Panc1 (cell line): ENCODE measurements around the gene SLC39A2. TPM values are rescaled to one million over a fixed set of nuclear protein-coding genes. Genes with fewer than 3 reads are reported as not detected.

Source experiments
- ATAC-seq: fragments of 200-7000 bp; cut with Tn5 transposase; 2 replicates; pipeline ENCODE4 v1.9.1; 2020; ENCODE audit warnings: mild to moderate bottlenecking, moderate library complexity
- BruUV-seq: library from RNA; stranded (reverse); fragments of 400-500 nt; replicated peaks from 2 replicates; lab custom pipeline; 2021; lab: Mats Ljungman, UMichigan
- CTCF ChIA-PET: fragments of 300-600 bp; sonication (Branson Sonifier 250); formaldehyde crosslinking; loops from one replicate; lab custom pipeline; 2022; ENCODE audit warnings: antibody characterized with exemption; lab: Charles Lee
- POLR2A ChIA-PET: fragments of 300-600 bp; sonication (Branson Sonifier 250); formaldehyde crosslinking; loops from one replicate; lab custom pipeline; 2022; ENCODE audit warnings: antibody characterized with exemption; lab: Charles Lee
- DNase-seq: peaks from one replicate; pipeline ENCODE4 v3.0.0-alpha.2; 2010; ENCODE audit warnings: low read depth, low spot score
- H3K27ac ChIP-seq: 2 replicates; pipeline ENCODE4 v1.5.1; 2011; ENCODE audit warnings: mild to moderate bottlenecking, low read length, inconsistent platforms
- H3K27me3 ChIP-seq: fragments of 200-500 bp; sonication (Bioruptor generic); 2 replicates; pipeline ENCODE4 v1.6.0; 2014; ENCODE audit warnings: low read length, inconsistent platforms; ENCODE audit not compliant: control insufficient read depth, insufficient read depth
- H3K36me3 ChIP-seq: fragments of 200-500 bp; sonication (Bioruptor generic); 2 replicates; pipeline ENCODE4 v1.5.1; 2014; ENCODE audit warnings: inconsistent platforms, mild to moderate bottlenecking, low read length, moderate library complexity; ENCODE audit not compliant: control insufficient read depth, insufficient read depth
- H3K4me1 ChIP-seq: 2 replicates; pipeline ENCODE4 v1.5.1; 2011; ENCODE audit warnings: inconsistent platforms, mild to moderate bottlenecking, low read length, moderate library complexity; ENCODE audit not compliant: control insufficient read depth, insufficient read depth
- H3K4me3 ChIP-seq, 2 experiments: 2 replicates each; pipeline ENCODE4 v1.5.1; 2011 to 2012; ENCODE audit warnings: low read depth in 2 of 2, low read length in 2 of 2, mild to moderate bottlenecking in 2 of 2, inconsistent platforms in 1 of 2, moderate library complexity in 1 of 2
- H3K9me3 ChIP-seq: fragments of 200-500 bp; sonication (Bioruptor generic); 2 replicates; pipeline ENCODE4 v1.5.1; 2014; ENCODE audit warnings: low read depth, mild to moderate bottlenecking, inconsistent platforms, low read length, moderate library complexity; ENCODE audit not compliant: control insufficient read depth, insufficient read depth
- POLR2AphosphoS5 ChIP-seq: IDR thresholded peaks from 2 replicates; pipeline ENCODE4 v1.6.1; 2012; ENCODE audit warnings: mild to moderate bottlenecking, low read depth, low read length, moderate library complexity
- SIN3A ChIP-seq: IDR thresholded peaks from 2 replicates; pipeline ENCODE4 v1.6.1; 2012; ENCODE audit warnings: low read depth, mild to moderate bottlenecking, low read length, moderate library complexity, borderline replicate concordance; ENCODE audit not compliant: insufficient read depth
- TCF7L2 ChIP-seq: IDR thresholded peaks from 2 replicates; pipeline ENCODE4 v1.6.1; 2011; ENCODE audit warnings: mild to moderate bottlenecking, low read depth, low read length, inconsistent platforms
- in situ Hi-C: cut with HindIII; loops from 2 replicates; pipeline ENCODE4 v1.10.0; 2016; ENCODE audit warnings: low sequenced_read_pairs, low pct_unique_long_range_greater_than_20kb
- intact Hi-C: fragments of 100-400 bp; cut with micrococcal nuclease; formaldehyde crosslinking; loops from one replicate; pipeline ENCODE4 v1.10.0; 2022; ENCODE audit not compliant: unreplicated experiment
- total RNA-seq: library from RNA; stranded (reverse); gene quantifications from one replicate; pipeline ENCODE4 v1.2.1, GENCODE V29; 2021; ENCODE audit not compliant: unreplicated experiment
- TF ChIP-seq, protein P1 (sequence below): fragments of 450-650 bp; IDR thresholded peaks from 2 replicates; pipeline ENCODE4 v1.5.1; 2017; ENCODE audit warnings: mild to moderate bottlenecking
- TF ChIP-seq, protein P2 (sequence below), 2 experiments: IDR thresholded peaks; 2 replicates each; pipeline ENCODE4 v1.6.1; 2011 to 2012; ENCODE audit warnings: low read depth in 2 of 2, control low read depth in 1 of 2, low read length in 1 of 2, mild to moderate bottlenecking in 1 of 2, moderate library complexity in 1 of 2; ENCODE audit not compliant: insufficient read depth in 1 of 2

SLC39A2 gene
- total RNA-seq, 1 experiment from 2014 or later, result not detected

DNA sequence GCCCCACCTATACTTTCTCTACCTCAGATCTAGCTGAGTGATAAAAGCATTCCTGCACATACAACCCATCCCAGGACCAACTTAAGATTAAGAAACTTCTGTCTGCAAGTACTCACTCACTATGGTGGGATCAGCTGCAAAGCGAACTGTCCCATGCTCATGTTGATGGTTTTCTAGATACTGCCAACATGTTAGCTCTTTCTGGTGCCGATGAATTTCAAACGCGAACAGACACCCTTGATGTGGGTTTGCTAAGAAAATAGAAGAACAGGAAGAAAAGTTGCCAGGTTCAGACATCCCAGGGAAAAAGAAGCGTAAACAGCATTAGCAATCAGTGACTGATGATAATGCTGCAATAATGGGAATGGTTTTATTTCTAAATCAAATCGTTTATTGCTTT, 1.5 kb upstream of the SLC39A2 start:
- no peaks in the 10 kb centered on the region for H3K9me3 ChIP-seq
- in situ Hi-C loops, result no loop called here
- CTCF ChIA-PET, result interaction anchor here (0.7 kb wide), 1 partner anchor 86 kb away, joined by 14 read pairs; no protein-coding TSS in a partner anchor

DNA sequence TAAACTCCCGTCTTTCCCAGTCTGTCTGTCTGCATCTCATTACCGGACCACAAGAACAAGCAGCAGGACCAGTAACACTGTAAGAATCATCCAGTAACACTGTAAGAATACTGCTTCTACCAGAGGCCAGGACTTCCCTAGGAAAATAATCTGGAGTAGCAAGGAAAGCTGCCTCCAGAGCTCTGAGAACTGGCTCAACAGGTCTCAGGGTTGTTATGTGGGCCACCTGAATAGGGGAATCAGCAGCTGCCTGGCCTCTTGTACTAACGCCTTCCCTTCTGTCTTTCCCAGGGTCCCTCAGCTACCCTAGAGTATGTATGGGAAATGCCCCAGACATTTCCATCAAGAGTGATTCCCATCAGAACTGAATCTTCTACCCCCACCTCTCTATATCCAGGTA, 954 bp upstream of the SLC39A2 start:
- TF ChIP-seq, protein P1, sequence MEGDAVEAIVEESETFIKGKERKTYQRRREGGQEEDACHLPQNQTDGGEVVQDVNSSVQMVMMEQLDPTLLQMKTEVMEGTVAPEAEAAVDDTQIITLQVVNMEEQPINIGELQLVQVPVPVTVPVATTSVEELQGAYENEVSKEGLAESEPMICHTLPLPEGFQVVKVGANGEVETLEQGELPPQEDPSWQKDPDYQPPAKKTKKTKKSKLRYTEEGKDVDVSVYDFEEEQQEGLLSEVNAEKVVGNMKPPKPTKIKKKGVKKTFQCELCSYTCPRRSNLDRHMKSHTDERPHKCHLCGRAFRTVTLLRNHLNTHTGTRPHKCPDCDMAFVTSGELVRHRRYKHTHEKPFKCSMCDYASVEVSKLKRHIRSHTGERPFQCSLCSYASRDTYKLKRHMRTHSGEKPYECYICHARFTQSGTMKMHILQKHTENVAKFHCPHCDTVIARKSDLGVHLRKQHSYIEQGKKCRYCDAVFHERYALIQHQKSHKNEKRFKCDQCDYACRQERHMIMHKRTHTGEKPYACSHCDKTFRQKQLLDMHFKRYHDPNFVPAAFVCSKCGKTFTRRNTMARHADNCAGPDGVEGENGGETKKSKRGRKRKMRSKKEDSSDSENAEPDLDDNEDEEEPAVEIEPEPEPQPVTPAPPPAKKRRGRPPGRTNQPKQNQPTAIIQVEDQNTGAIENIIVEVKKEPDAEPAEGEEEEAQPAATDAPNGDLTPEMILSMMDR, result no peak
- TF ChIP-seq TCF7L2, result no peak
- no peak for TF ChIP-seq SIN3A
- TF ChIP-seq, protein P2, sequence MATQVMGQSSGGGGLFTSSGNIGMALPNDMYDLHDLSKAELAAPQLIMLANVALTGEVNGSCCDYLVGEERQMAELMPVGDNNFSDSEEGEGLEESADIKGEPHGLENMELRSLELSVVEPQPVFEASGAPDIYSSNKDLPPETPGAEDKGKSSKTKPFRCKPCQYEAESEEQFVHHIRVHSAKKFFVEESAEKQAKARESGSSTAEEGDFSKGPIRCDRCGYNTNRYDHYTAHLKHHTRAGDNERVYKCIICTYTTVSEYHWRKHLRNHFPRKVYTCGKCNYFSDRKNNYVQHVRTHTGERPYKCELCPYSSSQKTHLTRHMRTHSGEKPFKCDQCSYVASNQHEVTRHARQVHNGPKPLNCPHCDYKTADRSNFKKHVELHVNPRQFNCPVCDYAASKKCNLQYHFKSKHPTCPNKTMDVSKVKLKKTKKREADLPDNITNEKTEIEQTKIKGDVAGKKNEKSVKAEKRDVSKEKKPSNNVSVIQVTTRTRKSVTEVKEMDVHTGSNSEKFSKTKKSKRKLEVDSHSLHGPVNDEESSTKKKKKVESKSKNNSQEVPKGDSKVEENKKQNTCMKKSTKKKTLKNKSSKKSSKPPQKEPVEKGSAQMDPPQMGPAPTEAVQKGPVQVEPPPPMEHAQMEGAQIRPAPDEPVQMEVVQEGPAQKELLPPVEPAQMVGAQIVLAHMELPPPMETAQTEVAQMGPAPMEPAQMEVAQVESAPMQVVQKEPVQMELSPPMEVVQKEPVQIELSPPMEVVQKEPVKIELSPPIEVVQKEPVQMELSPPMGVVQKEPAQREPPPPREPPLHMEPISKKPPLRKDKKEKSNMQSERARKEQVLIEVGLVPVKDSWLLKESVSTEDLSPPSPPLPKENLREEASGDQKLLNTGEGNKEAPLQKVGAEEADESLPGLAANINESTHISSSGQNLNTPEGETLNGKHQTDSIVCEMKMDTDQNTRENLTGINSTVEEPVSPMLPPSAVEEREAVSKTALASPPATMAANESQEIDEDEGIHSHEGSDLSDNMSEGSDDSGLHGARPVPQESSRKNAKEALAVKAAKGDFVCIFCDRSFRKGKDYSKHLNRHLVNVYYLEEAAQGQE (IDR thresholded peaks at IDR 0.05; ENCODE audit: insufficient read depth in 1 of 2, low read depth in 2 of 2, low read length in 1 of 2), result no peak
- TF ChIP-seq POLR2AphosphoS5, result no peak
- DNase-seq (no peak), ATAC-seq (no peak)
- no TSS peak for BruUV-seq
- H3K9me3 ChIP-seq, result no peaks in the 10 kb centered on the region
- no peak overlapping the region for H3K4me3 ChIP-seq
- H3K27me3 ChIP-seq, result no peaks in the 10 kb centered on the region
- H3K4me1 ChIP-seq, result no peaks in the 10 kb centered on the region
- intact Hi-C loops, result no loop called here
- H3K27ac ChIP-seq, result no peak overlapping the region
- peaks cover 1% of the 10 kb centered on the region for H3K36me3 ChIP-seq
- POLR2A ChIA-PET, result no interaction called here
- in situ Hi-C loops, result no loop called here
- CTCF ChIA-PET, result no interaction called here

More for the DNA sequence above, 1.5 kb upstream of the SLC39A2 start:
- Histone ChIP-seq H3K27ac (no peak overlapping the region), H3K4me3 (no peak overlapping the region), H3K36me3 (peaks cover 6% of the 10 kb centered on the region), H3K4me1 (no peaks in the 10 kb centered on the region), H3K27me3 (no peaks in the 10 kb centered on the region)
- ATAC-seq (no peak), DNase-seq (no peak)
- POLR2A ChIA-PET, result interaction anchor here (0.6 kb wide), 1 partner anchor 387 kb away, joined by 4 read pairs; no protein-coding TSS in a partner anchor
- BruUV-seq, result no TSS peak
- intact Hi-C loops, result no loop called here
- TF ChIP-seq, protein P2 (IDR thresholded peaks at IDR 0.05; ENCODE audit: insufficient read depth in 1 of 2, low read depth in 2 of 2, low read length in 1 of 2), result no peak
- TF ChIP-seq SIN3A, result no peak
- no peak for TF ChIP-seq POLR2AphosphoS5
- no peak for TF ChIP-seq TCF7L2
- TF ChIP-seq, protein P1, result no peak
